Occipital lobe (tissue), 2 donors: ENCODE data around the gene FDXACB1. TPM values are rescaled to one million over a fixed set of nuclear protein-coding genes. Genes with fewer than 3 reads are reported as not detected.
A peak's percentile ranks its signal among the peaks of the same experiment; 100 is the strongest.
"Not testable (repeated sequence)": the region's sequence is repeated elsewhere in the genome, so short reads cannot be mapped to it uniquely, and the experiment has no call there.

ENCODE experiments used
- DNase-seq: peaks from one replicate; lab custom pipeline; 2025; lab: John Stamatoyannopoulos, UW
- total RNA-seq: library from RNA; depleted of rRNA; stranded (reverse); fragments of >200 nt; gene quantifications from one replicate; pipeline ENCODE4 v1.2.3, GENCODE V29; 2014

FDXACB1 gene
- total RNA-seq, 1 donor from 2014 or later: 12.8 TPM

GRCh38 chr11:111910676-111911562 lies 32.0 kb upstream of the FDXACB1 start:
- DNase-seq: peak; percentile 81

GRCh38 chr11:111909378-111909777 lies 30.4 kb upstream of the FDXACB1 start:
- DNase-seq: no peak

- DNase-seq: no peak
Observed at GRCh38 chr11:111908639-111909305, 29.8 kb upstream of the FDXACB1 start.

GRCh38 chr11:111906680-111907079 lies 27.7 kb upstream of the FDXACB1 start:
- DNase-seq: no peak

GRCh38 chr11:111905411-111905810 lies 26.4 kb upstream of the FDXACB1 start:
- DNase-seq: no peak

- DNase-seq: no peak
Observed at GRCh38 chr11:111886844-111887243, 7.9 kb upstream of the FDXACB1 start.

- DNase-seq: no peak
Observed at GRCh38 chr11:111886032-111886431, 7.1 kb upstream of the FDXACB1 start.

GRCh38 chr11:111885053-111885452 lies 6.1 kb upstream of the FDXACB1 start:
- DNase-seq: not testable (repeated sequence)

GRCh38 chr11:111882202-111882601 lies 3.2 kb upstream of the FDXACB1 start:
- no peak for DNase-seq

GRCh38 chr11:111879637-111879960 lies 634 bp upstream of the FDXACB1 start:
- DNase-seq: no peak

GRCh38 chr11:111878385-111878848 lies 548 bp downstream of the FDXACB1 start:
- no peak for DNase-seq

GRCh38 chr11:111871693-111872161 lies 7.2 kb downstream of the FDXACB1 start:
- no peak for DNase-seq

- peak; percentile 70 for DNase-seq
Observed at GRCh38 chr11:111870886-111871692, 7.9 kb downstream of the FDXACB1 start, which contains the start of gene ALG9. Gene ALG9 (minus strand): TSS chr11:111871581. CDS start chr11:111871482, 99 bp downstream.

GRCh38 chr11:111870522-111870885 lies 8.5 kb downstream of the FDXACB1 start:
- no peak for DNase-seq

GRCh38 chr11:111870113-111870512 lies 8.9 kb downstream of the FDXACB1 start:
- no peak for DNase-seq

- no peak for DNase-seq
Observed at GRCh38 chr11:111860257-111860656, 18.7 kb downstream of the FDXACB1 start.

GRCh38 chr11:111855506-111855905 lies 23.5 kb downstream of the FDXACB1 start:
- no peak for DNase-seq

- no peak for DNase-seq
Observed at GRCh38 chr11:111852103-111852502, 26.9 kb downstream of the FDXACB1 start.

GRCh38 chr11:111851636-111852035 lies 27.3 kb downstream of the FDXACB1 start:
- DNase-seq: no peak

- DNase-seq: no peak
Observed at GRCh38 chr11:111851067-111851466, 27.9 kb downstream of the FDXACB1 start.

GRCh38 chr11:111849631-111850030 lies 29.3 kb downstream of the FDXACB1 start:
- no peak for DNase-seq

GRCh38 chr11:111846636-111847035 lies 32.3 kb downstream of the FDXACB1 start:
- DNase-seq: no peak
